ENCODE measurements around the gene LRRN4. TPM values are rescaled to one million over a fixed set of nuclear protein-coding genes. Genes with fewer than 3 reads are reported as not detected.

The LRRN4 gene
- polyA plus RNA-seq, 1 donor from 2014 or later, result 0.26 TPM

DNA sequence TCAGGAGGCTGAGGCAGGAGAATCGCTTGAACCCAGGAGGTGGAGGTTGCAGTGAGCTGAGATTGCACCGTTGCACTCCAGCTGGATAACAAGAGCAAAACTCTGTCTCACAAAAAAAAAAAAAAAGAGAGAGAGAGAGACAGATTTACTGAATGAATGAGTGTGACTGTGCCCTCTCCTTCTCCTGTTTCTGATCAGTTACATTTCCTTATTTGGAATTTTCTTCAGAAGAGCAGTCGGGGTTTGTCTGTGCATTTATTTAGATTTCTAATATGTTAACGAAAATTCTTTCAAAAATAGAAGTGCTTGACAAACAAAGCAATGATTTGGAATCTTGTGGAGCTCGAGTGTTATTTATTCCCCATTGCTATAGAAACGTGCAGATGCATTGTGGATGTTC is 6.4 kb upstream of the LRRN4 start (continued):
- TF ChIP-seq MXI1 (conservative IDR thresholded peaks at IDR 0.05; ENCODE audit: poor library complexity, severe bottlenecking) (no peak), SMC3 (conservative IDR thresholded peaks at IDR 0.05; ENCODE audit: poor library complexity) (no peak)

DNA sequence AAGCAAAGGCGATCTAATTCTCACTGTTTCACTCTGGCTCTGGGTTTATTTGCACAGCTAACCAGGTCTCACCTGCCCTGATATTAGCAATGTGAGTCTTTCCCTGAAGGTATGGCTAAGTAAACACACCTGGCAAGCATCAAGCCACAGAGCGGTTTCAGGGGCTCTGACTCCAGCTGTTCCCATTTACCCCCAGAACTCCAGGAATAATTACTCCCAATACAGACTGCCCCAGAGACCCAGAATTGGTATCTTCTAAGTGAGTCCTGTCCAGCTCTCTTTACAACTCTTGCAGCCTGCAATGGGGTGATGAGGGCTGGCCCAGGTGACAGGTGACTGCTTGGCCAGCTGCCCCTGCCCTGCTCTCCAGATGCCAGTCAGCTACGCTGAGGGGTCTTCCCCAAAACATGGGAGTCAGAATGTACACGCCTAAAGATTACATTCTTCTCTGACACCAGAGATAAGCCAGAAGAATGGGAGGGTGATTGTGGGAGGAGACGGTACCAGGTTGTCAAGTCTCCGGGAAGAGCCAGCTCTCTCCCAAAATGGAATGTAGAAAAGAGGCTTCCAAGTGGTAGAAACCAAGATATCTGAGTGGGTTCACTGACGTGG is 4.9 kb upstream of the LRRN4 start:
- H3K36me3 ChIP-seq (ENCODE audit: insufficient read depth, low read length), result no peaks in the 10 kb centered on the region
- H3K4me3 ChIP-seq (ENCODE audit: low read length), result no peak overlapping the region
- no peaks in the 10 kb centered on the region for H3K79me2 ChIP-seq (replicated peaks; ENCODE audit: insufficient read depth, low read length)
- H3K9me2 ChIP-seq (ENCODE audit: insufficient read depth, low read length), result no peaks in the 10 kb centered on the region
- TF ChIP-seq, protein P1, sequence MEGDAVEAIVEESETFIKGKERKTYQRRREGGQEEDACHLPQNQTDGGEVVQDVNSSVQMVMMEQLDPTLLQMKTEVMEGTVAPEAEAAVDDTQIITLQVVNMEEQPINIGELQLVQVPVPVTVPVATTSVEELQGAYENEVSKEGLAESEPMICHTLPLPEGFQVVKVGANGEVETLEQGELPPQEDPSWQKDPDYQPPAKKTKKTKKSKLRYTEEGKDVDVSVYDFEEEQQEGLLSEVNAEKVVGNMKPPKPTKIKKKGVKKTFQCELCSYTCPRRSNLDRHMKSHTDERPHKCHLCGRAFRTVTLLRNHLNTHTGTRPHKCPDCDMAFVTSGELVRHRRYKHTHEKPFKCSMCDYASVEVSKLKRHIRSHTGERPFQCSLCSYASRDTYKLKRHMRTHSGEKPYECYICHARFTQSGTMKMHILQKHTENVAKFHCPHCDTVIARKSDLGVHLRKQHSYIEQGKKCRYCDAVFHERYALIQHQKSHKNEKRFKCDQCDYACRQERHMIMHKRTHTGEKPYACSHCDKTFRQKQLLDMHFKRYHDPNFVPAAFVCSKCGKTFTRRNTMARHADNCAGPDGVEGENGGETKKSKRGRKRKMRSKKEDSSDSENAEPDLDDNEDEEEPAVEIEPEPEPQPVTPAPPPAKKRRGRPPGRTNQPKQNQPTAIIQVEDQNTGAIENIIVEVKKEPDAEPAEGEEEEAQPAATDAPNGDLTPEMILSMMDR (IDR thresholded peaks at IDR 0.05; ENCODE audit: poor library complexity, severe bottlenecking), result no peak
- TF ChIP-seq, protein P2, sequence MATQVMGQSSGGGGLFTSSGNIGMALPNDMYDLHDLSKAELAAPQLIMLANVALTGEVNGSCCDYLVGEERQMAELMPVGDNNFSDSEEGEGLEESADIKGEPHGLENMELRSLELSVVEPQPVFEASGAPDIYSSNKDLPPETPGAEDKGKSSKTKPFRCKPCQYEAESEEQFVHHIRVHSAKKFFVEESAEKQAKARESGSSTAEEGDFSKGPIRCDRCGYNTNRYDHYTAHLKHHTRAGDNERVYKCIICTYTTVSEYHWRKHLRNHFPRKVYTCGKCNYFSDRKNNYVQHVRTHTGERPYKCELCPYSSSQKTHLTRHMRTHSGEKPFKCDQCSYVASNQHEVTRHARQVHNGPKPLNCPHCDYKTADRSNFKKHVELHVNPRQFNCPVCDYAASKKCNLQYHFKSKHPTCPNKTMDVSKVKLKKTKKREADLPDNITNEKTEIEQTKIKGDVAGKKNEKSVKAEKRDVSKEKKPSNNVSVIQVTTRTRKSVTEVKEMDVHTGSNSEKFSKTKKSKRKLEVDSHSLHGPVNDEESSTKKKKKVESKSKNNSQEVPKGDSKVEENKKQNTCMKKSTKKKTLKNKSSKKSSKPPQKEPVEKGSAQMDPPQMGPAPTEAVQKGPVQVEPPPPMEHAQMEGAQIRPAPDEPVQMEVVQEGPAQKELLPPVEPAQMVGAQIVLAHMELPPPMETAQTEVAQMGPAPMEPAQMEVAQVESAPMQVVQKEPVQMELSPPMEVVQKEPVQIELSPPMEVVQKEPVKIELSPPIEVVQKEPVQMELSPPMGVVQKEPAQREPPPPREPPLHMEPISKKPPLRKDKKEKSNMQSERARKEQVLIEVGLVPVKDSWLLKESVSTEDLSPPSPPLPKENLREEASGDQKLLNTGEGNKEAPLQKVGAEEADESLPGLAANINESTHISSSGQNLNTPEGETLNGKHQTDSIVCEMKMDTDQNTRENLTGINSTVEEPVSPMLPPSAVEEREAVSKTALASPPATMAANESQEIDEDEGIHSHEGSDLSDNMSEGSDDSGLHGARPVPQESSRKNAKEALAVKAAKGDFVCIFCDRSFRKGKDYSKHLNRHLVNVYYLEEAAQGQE (IDR thresholded peaks at IDR 0.05; ENCODE audit: borderline replicate concordance), result no peak
- TF ChIP-seq SMC3 (conservative IDR thresholded peaks at IDR 0.05; ENCODE audit: poor library complexity), result no peak
- TF ChIP-seq TAF1 (IDR thresholded peaks at IDR 0.05; ENCODE audit: low read depth), result no peak
- no peak for TF ChIP-seq MXI1 (conservative IDR thresholded peaks at IDR 0.05; ENCODE audit: poor library complexity, severe bottlenecking)
- TF ChIP-seq EP300 (conservative IDR thresholded peaks at IDR 0.05; ENCODE audit: poor library complexity, severe bottlenecking), result no peak
- no peak for TF ChIP-seq RAD21 (conservative IDR thresholded peaks at IDR 0.05)
- no peak for TF ChIP-seq POLR2AphosphoS5 (IDR thresholded peaks at IDR 0.05)
- no peak for TF ChIP-seq EZH2 (IDR thresholded peaks at IDR 0.05; ENCODE audit: borderline replicate concordance, insufficient read depth, low read length, poor library complexity, severe bottlenecking)
- H2AFZ ChIP-seq (ENCODE audit: low read depth, low read length), result no peak overlapping the region
- no peak overlapping the region for H3K4me2 ChIP-seq (ENCODE audit: low read length)
- no peaks in the 10 kb centered on the region for H4K20me1 ChIP-seq (ENCODE audit: insufficient read depth)
- H3K9me3 ChIP-seq (ENCODE audit: low read length), result no peaks in the 10 kb centered on the region
- H3K9ac ChIP-seq (ENCODE audit: low read length), result no peak overlapping the region
- peaks cover 6% of the 10 kb centered on the region for H3K27me3 ChIP-seq (ENCODE audit: insufficient read depth, low read depth, low read length)
- no peak overlapping the region for H3K27ac ChIP-seq (ENCODE audit: low read length)
- H3F3A ChIP-seq (ENCODE audit: insufficient read depth, low read length, poor library complexity, severe bottlenecking), result no peaks in the 10 kb centered on the region

DNA sequence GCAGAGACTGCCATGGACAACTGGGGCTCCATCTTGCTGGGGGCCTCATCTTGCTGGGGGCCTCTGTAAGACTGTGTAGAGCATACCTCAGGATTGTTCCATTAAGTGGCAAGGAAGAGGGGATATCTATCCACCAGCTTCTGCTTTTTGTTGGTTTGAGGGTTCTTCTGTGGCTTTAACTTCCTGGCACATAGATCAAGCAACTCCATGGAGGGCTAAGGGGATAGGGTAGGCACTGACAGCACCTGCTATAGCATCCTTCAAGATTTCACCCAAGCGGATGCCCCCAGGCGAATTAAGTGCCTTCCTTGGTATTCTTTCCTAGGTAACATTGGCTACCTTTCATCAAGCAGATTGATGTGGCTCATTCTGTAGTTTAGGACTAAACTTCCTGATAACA is 3.8 kb upstream of the LRRN4 start:
- Histone ChIP-seq H3K4me3 (ENCODE audit: low read length) (no peak overlapping the region), H4K20me1 (ENCODE audit: insufficient read depth) (no peaks in the 10 kb centered on the region), H3K79me2 (replicated peaks; ENCODE audit: insufficient read depth, low read length) (no peaks in the 10 kb centered on the region), H3K9me3 (ENCODE audit: low read length) (no peaks in the 10 kb centered on the region), H3K4me2 (ENCODE audit: low read length) (no peak overlapping the region), H3K9ac (ENCODE audit: low read length) (no peak overlapping the region), H3F3A (ENCODE audit: insufficient read depth, low read length, poor library complexity, severe bottlenecking) (no peaks in the 10 kb centered on the region), H3K27me3 (ENCODE audit: insufficient read depth, low read depth, low read length) (peaks cover 17% of the 10 kb centered on the region), H3K9me2 (ENCODE audit: insufficient read depth, low read length) (no peaks in the 10 kb centered on the region), H3K36me3 (ENCODE audit: insufficient read depth, low read length) (no peaks in the 10 kb centered on the region), H2AFZ (ENCODE audit: low read depth, low read length) (no peak overlapping the region), H3K27ac (ENCODE audit: low read length) (no peak overlapping the region)
- TF ChIP-seq, protein P1 (IDR thresholded peaks at IDR 0.05; ENCODE audit: poor library complexity, severe bottlenecking), result no peak
- TF ChIP-seq, protein P2 (IDR thresholded peaks at IDR 0.05; ENCODE audit: borderline replicate concordance), result no peak
- TF ChIP-seq SMC3 (conservative IDR thresholded peaks at IDR 0.05; ENCODE audit: poor library complexity) (no peak), RAD21 (conservative IDR thresholded peaks at IDR 0.05) (no peak), EP300 (conservative IDR thresholded peaks at IDR 0.05; ENCODE audit: poor library complexity, severe bottlenecking) (no peak), EZH2 (IDR thresholded peaks at IDR 0.05; ENCODE audit: borderline replicate concordance, insufficient read depth, low read length, poor library complexity, severe bottlenecking) (no peak)

All from neural cell (in vitro differentiated cells).